ENCODE measurements around the gene OR4D1.
"Not testable (repeated sequence)": the region's sequence is repeated elsewhere in the genome, so short reads cannot be mapped to it uniquely, and the experiment has no call there.

Gene OR4D1

DNA sequence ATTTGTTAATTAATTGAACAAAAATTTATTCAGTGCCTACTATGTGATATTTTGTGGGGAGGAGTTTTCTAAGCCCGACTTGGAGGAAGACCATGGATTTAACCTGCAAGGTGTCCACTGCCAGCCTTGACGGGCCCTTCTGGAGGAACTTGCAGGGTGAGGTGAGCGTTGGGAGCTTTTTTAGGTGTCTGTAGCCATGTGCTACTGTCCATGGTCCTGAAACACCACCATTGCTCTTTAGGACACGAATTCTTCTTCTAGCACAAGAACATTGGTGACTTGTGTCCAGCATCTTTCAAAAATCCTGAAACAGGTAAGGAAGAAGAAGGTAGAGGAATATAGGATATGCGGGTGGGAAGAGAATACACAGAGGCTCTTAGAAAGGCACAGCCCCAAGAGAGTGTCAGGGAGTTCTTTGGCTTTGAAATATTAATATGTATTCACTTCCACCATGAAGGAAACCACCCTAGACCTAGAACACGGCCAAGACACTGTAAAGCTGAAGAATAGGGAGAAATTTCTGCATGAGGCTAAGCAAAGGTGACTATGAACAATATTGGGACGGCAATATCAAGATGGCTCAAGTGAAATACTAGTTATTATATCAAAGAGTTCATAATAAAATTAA, 27.9 kb upstream of the OR4D1 start:
- Histone ChIP-seq H3K4me3 (ENCODE audit: low read length) (no peak overlapping the region), H3K27me3 (ENCODE audit: insufficient read depth, low read length) (peaks cover 13% of the 10 kb centered on the region; the same call in 1 of the 2 replicates), H3K4me1 (ENCODE audit: insufficient read depth, low read length) (no peaks in the 10 kb centered on the region), H3K36me3 (ENCODE audit: insufficient read depth, low read depth, low read length) (no peaks in the 10 kb centered on the region), H3K27ac (ENCODE audit: low read length) (no peak overlapping the region), H3K9ac (ENCODE audit: low read depth, low read length) (no peak overlapping the region), H3K9me3 (ENCODE audit: insufficient read depth, low read depth, low read length) (no peaks in the 10 kb centered on the region)

- no peak overlapping the region for H3K4me3 ChIP-seq (ENCODE audit: low read length)
Measured at GRCh38 chr17:58121925-58122324, 26.3 kb upstream of the OR4D1 start.

GRCh38 chr17:58127846-58128245, 20.3 kb upstream of the OR4D1 start:
- Histone ChIP-seq H3K36me3 (ENCODE audit: insufficient read depth, low read depth, low read length) (no peaks in the 10 kb centered on the region), H3K9ac (ENCODE audit: low read depth, low read length) (no peak overlapping the region), H3K27me3 (ENCODE audit: insufficient read depth, low read length) (peaks cover 44% of the 10 kb centered on the region), H3K27ac (ENCODE audit: low read length) (no peak overlapping the region), H3K9me3 (ENCODE audit: insufficient read depth, low read depth, low read length) (no peaks in the 10 kb centered on the region), H3K4me1 (ENCODE audit: insufficient read depth, low read length) (no peaks in the 10 kb centered on the region), H3K4me3 (ENCODE audit: low read length) (no peak overlapping the region)

More at GRCh38 chr17:58121925-58122324, 26.3 kb upstream of the OR4D1 start:
- no peaks in the 10 kb centered on the region for H3K36me3 ChIP-seq (ENCODE audit: insufficient read depth, low read depth, low read length)
- no peaks in the 10 kb centered on the region for H3K4me1 ChIP-seq (ENCODE audit: insufficient read depth, low read length)
- H3K27ac ChIP-seq (ENCODE audit: low read length), result no peak overlapping the region
- H3K9ac ChIP-seq (ENCODE audit: low read depth, low read length), result no peak overlapping the region
- H3K9me3 ChIP-seq (ENCODE audit: insufficient read depth, low read depth, low read length), result no peaks in the 10 kb centered on the region
- peaks cover 27% of the 10 kb centered on the region; the same call in 1 of the 2 replicates for H3K27me3 ChIP-seq (ENCODE audit: insufficient read depth, low read length)

- not testable (repeated sequence) for H3K27ac ChIP-seq (ENCODE audit: low read length); H3K36me3 ChIP-seq (ENCODE audit: insufficient read depth, low read depth, low read length); H3K4me1 ChIP-seq (ENCODE audit: insufficient read depth, low read length); H3K9me3 ChIP-seq (ENCODE audit: insufficient read depth, low read depth, low read length); H3K9ac ChIP-seq (ENCODE audit: low read depth, low read length); H3K4me3 ChIP-seq (ENCODE audit: low read length)
- peaks cover 50% of the 10 kb centered on the region for H3K27me3 ChIP-seq (ENCODE audit: insufficient read depth, low read length)
Measured at GRCh38 chr17:58132697-58133096, 15.5 kb upstream of the OR4D1 start.

- no peak overlapping the region for H3K4me3 ChIP-seq (ENCODE audit: low read length)
- H3K9ac ChIP-seq (ENCODE audit: low read depth, low read length), result no peak overlapping the region
- no peaks in the 10 kb centered on the region for H3K36me3 ChIP-seq (ENCODE audit: insufficient read depth, low read depth, low read length)
- no peaks in the 10 kb centered on the region for H3K9me3 ChIP-seq (ENCODE audit: insufficient read depth, low read depth, low read length)
- H3K27me3 ChIP-seq (ENCODE audit: insufficient read depth, low read length), result peaks cover 25% of the 10 kb centered on the region
- no peak overlapping the region for H3K27ac ChIP-seq (ENCODE audit: low read length)
- H3K4me1 ChIP-seq (ENCODE audit: insufficient read depth, low read length), result no peaks in the 10 kb centered on the region
Measured at GRCh38 chr17:58136669-58137279, 11.4 kb upstream of the OR4D1 start.

DNA sequence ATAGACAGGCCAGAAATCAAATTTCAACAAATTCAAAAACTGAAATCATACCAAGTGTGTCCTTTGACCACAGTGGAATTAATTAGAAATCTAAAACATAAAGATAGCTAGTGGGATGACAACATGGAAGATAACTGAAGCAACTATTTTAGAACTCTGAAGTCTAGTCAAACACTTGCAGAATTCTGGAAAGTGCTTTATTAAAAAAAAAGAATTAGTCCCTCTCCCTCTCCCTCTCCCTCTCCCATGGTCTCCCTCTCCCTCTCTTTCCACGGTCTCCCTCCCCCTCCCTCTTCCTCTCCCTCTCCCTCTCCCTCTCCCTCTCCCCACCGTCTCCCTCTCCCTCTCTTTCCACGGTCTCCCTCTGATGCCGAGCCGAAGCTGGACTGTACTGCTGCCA, 6.7 kb upstream of the OR4D1 start:
- no peak overlapping the region for H3K27ac ChIP-seq (ENCODE audit: low read length)
- no peaks in the 10 kb centered on the region; the same call in 1 of the 2 replicates for H3K27me3 ChIP-seq (ENCODE audit: insufficient read depth, low read length)
- no peak overlapping the region for H3K4me3 ChIP-seq (ENCODE audit: low read length)
- H3K9me3 ChIP-seq (ENCODE audit: insufficient read depth, low read depth, low read length), result peaks cover 16% of the 10 kb centered on the region; the same call in 1 of the 2 replicates
- H3K9ac ChIP-seq (ENCODE audit: low read depth, low read length), result no peak overlapping the region
- H3K4me1 ChIP-seq (ENCODE audit: insufficient read depth, low read length), result no peaks in the 10 kb centered on the region
- H3K36me3 ChIP-seq (ENCODE audit: insufficient read depth, low read depth, low read length), result no peaks in the 10 kb centered on the region

- H3K27me3 ChIP-seq (ENCODE audit: insufficient read depth, low read length); H3K4me3 ChIP-seq (ENCODE audit: low read length): not testable (repeated sequence)
Measured at GRCh38 chr17:58143335-58143734, 4.8 kb upstream of the OR4D1 start.

DNA sequence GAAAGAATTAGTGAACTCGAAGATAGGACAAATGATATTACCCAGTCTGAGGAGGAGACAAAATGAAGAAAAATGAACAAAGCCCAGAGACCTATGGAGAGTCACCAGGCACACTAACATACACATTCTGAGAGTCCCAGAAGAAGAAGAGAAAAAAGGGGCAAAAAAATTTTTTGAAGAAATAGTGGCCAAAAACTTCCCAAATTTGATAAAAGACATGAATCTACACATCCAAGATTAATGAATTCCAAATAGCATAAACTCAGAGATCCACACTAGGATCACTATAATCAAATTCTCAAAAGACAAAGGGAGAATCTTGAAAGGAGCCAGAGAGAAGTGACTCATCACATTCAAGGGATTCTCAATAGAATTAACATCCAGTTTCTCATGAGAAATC, 3.4 kb upstream of the OR4D1 start:
- no peak overlapping the region for H3K4me3 ChIP-seq (ENCODE audit: low read length)
- no peak overlapping the region for H3K9ac ChIP-seq (ENCODE audit: low read depth, low read length)
- H3K9me3 ChIP-seq (ENCODE audit: insufficient read depth, low read depth, low read length), result peaks cover 16% of the 10 kb centered on the region; the same call in 1 of the 2 replicates
- H3K36me3 ChIP-seq (ENCODE audit: insufficient read depth, low read depth, low read length), result no peaks in the 10 kb centered on the region
- H3K27me3 ChIP-seq (ENCODE audit: insufficient read depth, low read length), result peaks cover 20% of the 10 kb centered on the region
- no peak overlapping the region for H3K27ac ChIP-seq (ENCODE audit: low read length)
- no peaks in the 10 kb centered on the region for H3K4me1 ChIP-seq (ENCODE audit: insufficient read depth, low read length)

More at GRCh38 chr17:58143335-58143734, 4.8 kb upstream of the OR4D1 start:
- H3K27ac ChIP-seq (ENCODE audit: low read length); H3K9ac ChIP-seq (ENCODE audit: low read depth, low read length); H3K4me1 ChIP-seq (ENCODE audit: insufficient read depth, low read length); H3K36me3 ChIP-seq (ENCODE audit: insufficient read depth, low read depth, low read length): not testable (repeated sequence)
- H3K9me3 ChIP-seq (ENCODE audit: insufficient read depth, low read depth, low read length), result peaks cover 16% of the 10 kb centered on the region; the same call in 1 of the 2 replicates

GRCh38 chr17:58148609-58149008, 425 bp downstream of the OR4D1 start:
- H3K36me3 ChIP-seq (ENCODE audit: insufficient read depth, low read depth, low read length), result no peaks in the 10 kb centered on the region
- H3K27me3 ChIP-seq (ENCODE audit: insufficient read depth, low read length), result peaks cover 41% of the 10 kb centered on the region
- H3K9ac ChIP-seq (ENCODE audit: low read depth, low read length), result no peak overlapping the region
- H3K9me3 ChIP-seq (ENCODE audit: insufficient read depth, low read depth, low read length), result peaks cover 14% of the 10 kb centered on the region; the same call in 1 of the 2 replicates
- no peak overlapping the region for H3K4me3 ChIP-seq (ENCODE audit: low read length)
- H3K27ac ChIP-seq (ENCODE audit: low read length), result no peak overlapping the region
- no peaks in the 10 kb centered on the region for H3K4me1 ChIP-seq (ENCODE audit: insufficient read depth, low read length)

- Histone ChIP-seq H3K36me3 (ENCODE audit: insufficient read depth, low read depth, low read length) (no peaks in the 10 kb centered on the region), H3K9me3 (ENCODE audit: insufficient read depth, low read depth, low read length) (no peaks in the 10 kb centered on the region), H3K4me3 (ENCODE audit: low read length) (no peak overlapping the region), H3K27ac (ENCODE audit: low read length) (no peak overlapping the region), H3K9ac (ENCODE audit: low read depth, low read length) (no peak overlapping the region), H3K27me3 (ENCODE audit: insufficient read depth, low read length) (peaks cover 54% of the 10 kb centered on the region), H3K4me1 (ENCODE audit: insufficient read depth, low read length) (no peaks in the 10 kb centered on the region)
Measured at GRCh38 chr17:58150394-58150793, 2.2 kb downstream of the OR4D1 start.

GRCh38 chr17:58153046-58153445, 4.9 kb downstream of the OR4D1 start:
- H3K27ac ChIP-seq (ENCODE audit: low read length), result no peak overlapping the region
- no peak overlapping the region for H3K9ac ChIP-seq (ENCODE audit: low read depth, low read length)
- H3K9me3 ChIP-seq (ENCODE audit: insufficient read depth, low read depth, low read length), result no peaks in the 10 kb centered on the region
- H3K4me1 ChIP-seq (ENCODE audit: insufficient read depth, low read length), result no peaks in the 10 kb centered on the region
- H3K36me3 ChIP-seq (ENCODE audit: insufficient read depth, low read depth, low read length), result no peaks in the 10 kb centered on the region
- peaks cover 77% of the 10 kb centered on the region for H3K27me3 ChIP-seq (ENCODE audit: insufficient read depth, low read length)
- no peak overlapping the region for H3K4me3 ChIP-seq (ENCODE audit: low read length)

DNA sequence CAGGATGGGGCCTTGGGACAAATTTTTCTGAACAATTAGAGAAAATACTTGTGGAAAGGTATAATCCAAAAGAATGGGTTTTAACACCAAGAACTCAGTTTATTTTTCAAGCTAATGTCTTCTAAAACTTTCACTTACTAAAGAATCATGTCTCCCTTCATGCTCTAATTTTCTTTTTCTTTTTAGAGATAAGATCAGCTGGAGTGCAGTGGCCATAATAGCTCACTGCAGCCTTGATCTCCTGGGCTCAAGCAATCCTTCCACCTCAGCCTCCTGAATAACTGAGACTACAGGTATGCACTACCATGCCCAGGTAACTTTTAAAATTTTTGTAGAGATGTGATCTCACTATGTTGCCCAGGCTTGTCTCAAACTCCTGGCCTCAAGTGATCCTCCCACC, 5.5 kb downstream of the OR4D1 start:
- no peaks in the 10 kb centered on the region for H3K4me1 ChIP-seq (ENCODE audit: insufficient read depth, low read length)
- peaks cover 76% of the 10 kb centered on the region for H3K27me3 ChIP-seq (ENCODE audit: insufficient read depth, low read length)
- no peaks in the 10 kb centered on the region for H3K36me3 ChIP-seq (ENCODE audit: insufficient read depth, low read depth, low read length)
- no peaks in the 10 kb centered on the region for H3K9me3 ChIP-seq (ENCODE audit: insufficient read depth, low read depth, low read length)
- no peak overlapping the region for H3K9ac ChIP-seq (ENCODE audit: low read depth, low read length)
- no peak overlapping the region for H3K4me3 ChIP-seq (ENCODE audit: low read length)
- no peak overlapping the region for H3K27ac ChIP-seq (ENCODE audit: low read length)

All from iPS-20b (cell line).